Neural cell (in vitro differentiated cells): ENCODE data around the gene ARL4A. TPM values are rescaled to one million over a fixed set of nuclear protein-coding genes. Genes with fewer than 3 reads are reported as not detected.

Source experiments
- H2AFZ ChIP-seq: fragments of 200-600, 300-800 bp; sonication (generic), shearing (Covaris generic); 2 replicates; pipeline ENCODE4 v1.6.0; 2014; ENCODE audit warnings: low read depth, mild to moderate bottlenecking, antibody characterized with exemption, low read length, moderate library complexity
- H3F3A ChIP-seq: fragments of 200-600 bp; shearing (Covaris generic); 2 replicates; pipeline ENCODE4 v1.6.1; 2016; ENCODE audit warnings: mild to moderate bottlenecking, moderate library complexity, mixed read lengths, antibody characterized with exemption, low read length; ENCODE audit not compliant: insufficient read depth, poor library complexity, severe bottlenecking
- H3K27ac ChIP-seq: fragments of 200-600, 300-800 bp; sonication (generic), shearing (Covaris generic); 2 replicates; pipeline ENCODE4 v1.5.1; 2014; ENCODE audit warnings: mild to moderate bottlenecking, low read length, moderate library complexity
- H3K27me3 ChIP-seq: fragments of 300-800, 200-600 bp; sonication (generic), shearing (Covaris generic); 2 replicates; pipeline ENCODE4 v1.6.0; 2014; ENCODE audit warnings: mild to moderate bottlenecking, low read depth, low read length, moderate library complexity; ENCODE audit not compliant: insufficient read depth
- H3K36me3 ChIP-seq: fragments of 300-800, 200-600 bp; sonication (generic), shearing (Covaris generic); 2 replicates; pipeline ENCODE4 v1.5.1; 2014; ENCODE audit warnings: mild to moderate bottlenecking, antibody characterized with exemption, low read length, moderate library complexity; ENCODE audit not compliant: insufficient read depth
- H3K4me2 ChIP-seq: fragments of 300-800, 200-600 bp; sonication (generic), shearing (Covaris generic); 2 replicates; pipeline ENCODE4 v1.6.0; 2014; ENCODE audit warnings: mild to moderate bottlenecking, low read length
- H3K4me3 ChIP-seq: fragments of 300-800, 200-600 bp; sonication (generic), shearing (Covaris generic); 2 replicates; pipeline ENCODE4 v1.5.1; 2014; ENCODE audit warnings: mild to moderate bottlenecking, low read length, moderate library complexity
- H3K79me2 ChIP-seq: fragments of 200-600 bp; shearing (Covaris generic); replicated peaks from 2 replicates; pipeline ENCODE4 v1.6.0; 2014; ENCODE audit warnings: mild to moderate bottlenecking, low read length, moderate library complexity; ENCODE audit not compliant: insufficient read depth
- H3K9ac ChIP-seq: fragments of 300-800, 200-600 bp; sonication (generic), shearing (Covaris generic); 2 replicates; pipeline ENCODE4 v1.6.1; 2016; ENCODE audit warnings: mild to moderate bottlenecking, low read length, mixed read lengths
- H3K9me2 ChIP-seq: fragments of 200-600 bp; shearing (Covaris generic); 2 replicates; pipeline ENCODE4 v1.6.1; 2016; ENCODE audit warnings: mild to moderate bottlenecking, low read length, mixed read lengths; ENCODE audit not compliant: insufficient read depth
- H3K9me3 ChIP-seq: fragments of 200-600, 300-800 bp; sonication (generic), shearing (Covaris generic); 2 replicates; pipeline ENCODE4 v1.6.1; 2016; ENCODE audit warnings: mild to moderate bottlenecking, mixed run types, low read length, moderate library complexity, mixed read lengths
- H4K20me1 ChIP-seq: fragments of 200-600 bp; shearing (Covaris generic); 2 replicates; pipeline ENCODE4 v1.6.1; 2016; ENCODE audit warnings: mild to moderate bottlenecking, mixed run types; ENCODE audit not compliant: insufficient read depth
- EP300 ChIP-seq: fragments of 450-650 bp; conservative IDR thresholded peaks from 2 replicates; pipeline ENCODE4 v1.6.1; 2014; ENCODE audit warnings: antibody characterized with exemption, mild to moderate bottlenecking, moderate library complexity; ENCODE audit not compliant: poor library complexity, severe bottlenecking
- EZH2 ChIP-seq: fragments of 200-600, 300-800 bp; shearing (Covaris generic), sonication (generic); IDR thresholded peaks from 2 replicates; pipeline ENCODE4 v1.6.1; 2014; ENCODE audit warnings: antibody characterized with exemption, low read length, borderline replicate concordance, mild to moderate bottlenecking; ENCODE audit not compliant: insufficient read depth, poor library complexity, severe bottlenecking
- MXI1 ChIP-seq: fragments of 450-650 bp; conservative IDR thresholded peaks from 2 replicates; pipeline ENCODE4 v1.6.1; 2014; ENCODE audit warnings: antibody characterized with exemption, mild to moderate bottlenecking; ENCODE audit not compliant: poor library complexity, severe bottlenecking
- POLR2AphosphoS5 ChIP-seq: IDR thresholded peaks from 2 replicates; pipeline ENCODE4 v1.6.1; 2012
- RAD21 ChIP-seq: fragments of 450-650 bp; conservative IDR thresholded peaks from 2 replicates; pipeline ENCODE4 v1.6.1; 2014; ENCODE audit warnings: antibody characterized with exemption, mild to moderate bottlenecking, moderate library complexity
- SMC3 ChIP-seq: fragments of 450-650 bp; conservative IDR thresholded peaks from 2 replicates; pipeline ENCODE4 v1.6.1; 2014; ENCODE audit warnings: antibody characterized with exemption, mild to moderate bottlenecking, moderate library complexity; ENCODE audit not compliant: poor library complexity
- TAF1 ChIP-seq: IDR thresholded peaks from 2 replicates; pipeline ENCODE4 v1.6.1; 2012; ENCODE audit warnings: low read depth
- polyA plus RNA-seq: library from polyadenylated mRNA; depleted of rRNA; stranded (reverse); fragments of >200 nt; gene quantifications from 2 replicates; pipeline ENCODE4 v1.2.3, GENCODE V29; 2014
- TF ChIP-seq, protein P1 (sequence below): IDR thresholded peaks from 2 replicates; pipeline ENCODE4 v1.6.1; 2012; ENCODE audit warnings: borderline replicate concordance
- TF ChIP-seq, protein P2 (sequence below): fragments of 450-650 bp; IDR thresholded peaks from 2 replicates; pipeline ENCODE4 v1.5.1; 2014; ENCODE audit warnings: antibody characterized with exemption, mild to moderate bottlenecking, moderate library complexity; ENCODE audit not compliant: poor library complexity, severe bottlenecking

Gene ARL4A
- polyA plus RNA-seq, 1 donor from 2014 or later, result 10.9 TPM

DNA sequence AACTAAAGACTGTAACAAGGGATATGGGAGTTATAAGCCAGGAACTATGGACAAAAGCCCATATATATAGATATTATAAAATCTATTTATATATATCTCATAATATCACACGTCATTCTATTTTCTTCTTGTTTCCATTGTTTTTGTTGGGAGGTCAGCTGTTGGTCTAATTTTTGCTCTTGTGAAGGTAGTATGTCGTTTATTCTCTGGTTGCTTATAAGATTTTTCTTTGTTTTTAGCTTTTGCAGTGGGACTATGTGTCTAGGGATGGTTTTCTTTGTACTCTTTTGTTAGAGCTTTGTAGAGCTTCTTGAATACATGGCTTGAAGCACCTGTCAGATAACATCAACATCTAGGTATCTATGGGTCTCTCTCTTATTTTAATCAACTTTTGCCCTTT lies 14.0 kb downstream of the ARL4A start:
- no peaks in the 10 kb centered on the region for H3K79me2 ChIP-seq
- no peak overlapping the region for H3K27ac ChIP-seq
- TF ChIP-seq MXI1, result no peak
- TF ChIP-seq TAF1, result no peak
- TF ChIP-seq, protein P1, sequence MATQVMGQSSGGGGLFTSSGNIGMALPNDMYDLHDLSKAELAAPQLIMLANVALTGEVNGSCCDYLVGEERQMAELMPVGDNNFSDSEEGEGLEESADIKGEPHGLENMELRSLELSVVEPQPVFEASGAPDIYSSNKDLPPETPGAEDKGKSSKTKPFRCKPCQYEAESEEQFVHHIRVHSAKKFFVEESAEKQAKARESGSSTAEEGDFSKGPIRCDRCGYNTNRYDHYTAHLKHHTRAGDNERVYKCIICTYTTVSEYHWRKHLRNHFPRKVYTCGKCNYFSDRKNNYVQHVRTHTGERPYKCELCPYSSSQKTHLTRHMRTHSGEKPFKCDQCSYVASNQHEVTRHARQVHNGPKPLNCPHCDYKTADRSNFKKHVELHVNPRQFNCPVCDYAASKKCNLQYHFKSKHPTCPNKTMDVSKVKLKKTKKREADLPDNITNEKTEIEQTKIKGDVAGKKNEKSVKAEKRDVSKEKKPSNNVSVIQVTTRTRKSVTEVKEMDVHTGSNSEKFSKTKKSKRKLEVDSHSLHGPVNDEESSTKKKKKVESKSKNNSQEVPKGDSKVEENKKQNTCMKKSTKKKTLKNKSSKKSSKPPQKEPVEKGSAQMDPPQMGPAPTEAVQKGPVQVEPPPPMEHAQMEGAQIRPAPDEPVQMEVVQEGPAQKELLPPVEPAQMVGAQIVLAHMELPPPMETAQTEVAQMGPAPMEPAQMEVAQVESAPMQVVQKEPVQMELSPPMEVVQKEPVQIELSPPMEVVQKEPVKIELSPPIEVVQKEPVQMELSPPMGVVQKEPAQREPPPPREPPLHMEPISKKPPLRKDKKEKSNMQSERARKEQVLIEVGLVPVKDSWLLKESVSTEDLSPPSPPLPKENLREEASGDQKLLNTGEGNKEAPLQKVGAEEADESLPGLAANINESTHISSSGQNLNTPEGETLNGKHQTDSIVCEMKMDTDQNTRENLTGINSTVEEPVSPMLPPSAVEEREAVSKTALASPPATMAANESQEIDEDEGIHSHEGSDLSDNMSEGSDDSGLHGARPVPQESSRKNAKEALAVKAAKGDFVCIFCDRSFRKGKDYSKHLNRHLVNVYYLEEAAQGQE, result no peak
- no peak for TF ChIP-seq EP300
- H3F3A ChIP-seq, result no peaks in the 10 kb centered on the region
- H3K9ac ChIP-seq, result no peak overlapping the region
- H4K20me1 ChIP-seq, result no peaks in the 10 kb centered on the region
- no peak overlapping the region for H2AFZ ChIP-seq
- no peak overlapping the region for H3K4me3 ChIP-seq
- no peaks in the 10 kb centered on the region for H3K36me3 ChIP-seq
- no peaks in the 10 kb centered on the region for H3K27me3 ChIP-seq
- H3K4me2 ChIP-seq, result no peak overlapping the region
- H3K9me2 ChIP-seq, result no peaks in the 10 kb centered on the region
- no peaks in the 10 kb centered on the region for H3K9me3 ChIP-seq

DNA sequence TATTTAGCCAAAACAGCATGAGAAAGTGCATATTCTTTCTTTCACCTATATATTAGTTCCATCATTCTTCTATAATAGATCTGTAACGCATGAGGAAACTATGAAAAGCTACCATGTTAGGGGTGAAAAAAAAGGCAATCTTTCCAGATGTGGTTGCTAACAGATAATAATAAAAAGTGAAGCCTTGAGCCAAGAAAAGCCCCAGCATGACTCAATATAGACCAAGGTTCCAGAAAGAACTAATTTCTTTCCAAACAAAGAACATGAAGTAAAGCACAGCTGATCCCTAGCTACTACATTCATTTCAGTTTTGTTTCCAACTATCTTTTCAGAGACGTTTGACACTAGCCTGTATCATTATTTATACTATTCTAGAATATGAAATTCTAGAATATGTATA lies 16.4 kb downstream of the ARL4A start:
- Histone ChIP-seq H3K9ac (no peak overlapping the region), H2AFZ (no peak overlapping the region), H3K27ac (no peak overlapping the region), H3F3A (no peaks in the 10 kb centered on the region), H3K9me3 (no peaks in the 10 kb centered on the region), H3K4me3 (no peak overlapping the region), H3K9me2 (no peaks in the 10 kb centered on the region), H3K36me3 (no peaks in the 10 kb centered on the region), H4K20me1 (no peaks in the 10 kb centered on the region), H3K79me2 (no peaks in the 10 kb centered on the region), H3K27me3 (no peaks in the 10 kb centered on the region), H3K4me2 (no peak overlapping the region)
- no peak for TF ChIP-seq RAD21
- no peak for TF ChIP-seq SMC3
- TF ChIP-seq, protein P1, result no peak
- TF ChIP-seq POLR2AphosphoS5, result no peak
- TF ChIP-seq TAF1, result no peak
- TF ChIP-seq EP300, result no peak
- TF ChIP-seq, protein P2, sequence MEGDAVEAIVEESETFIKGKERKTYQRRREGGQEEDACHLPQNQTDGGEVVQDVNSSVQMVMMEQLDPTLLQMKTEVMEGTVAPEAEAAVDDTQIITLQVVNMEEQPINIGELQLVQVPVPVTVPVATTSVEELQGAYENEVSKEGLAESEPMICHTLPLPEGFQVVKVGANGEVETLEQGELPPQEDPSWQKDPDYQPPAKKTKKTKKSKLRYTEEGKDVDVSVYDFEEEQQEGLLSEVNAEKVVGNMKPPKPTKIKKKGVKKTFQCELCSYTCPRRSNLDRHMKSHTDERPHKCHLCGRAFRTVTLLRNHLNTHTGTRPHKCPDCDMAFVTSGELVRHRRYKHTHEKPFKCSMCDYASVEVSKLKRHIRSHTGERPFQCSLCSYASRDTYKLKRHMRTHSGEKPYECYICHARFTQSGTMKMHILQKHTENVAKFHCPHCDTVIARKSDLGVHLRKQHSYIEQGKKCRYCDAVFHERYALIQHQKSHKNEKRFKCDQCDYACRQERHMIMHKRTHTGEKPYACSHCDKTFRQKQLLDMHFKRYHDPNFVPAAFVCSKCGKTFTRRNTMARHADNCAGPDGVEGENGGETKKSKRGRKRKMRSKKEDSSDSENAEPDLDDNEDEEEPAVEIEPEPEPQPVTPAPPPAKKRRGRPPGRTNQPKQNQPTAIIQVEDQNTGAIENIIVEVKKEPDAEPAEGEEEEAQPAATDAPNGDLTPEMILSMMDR, result no peak
- TF ChIP-seq MXI1, result no peak
- TF ChIP-seq EZH2, result no peak
